ENCODE data around the gene GDA. TPM values are rescaled to one million over a fixed set of nuclear protein-coding genes. Genes with fewer than 3 reads are reported as not detected.

The GDA gene
- total and polyA plus RNA-seq, 4 experiments from 2014 or later, result not detected

DNA sequence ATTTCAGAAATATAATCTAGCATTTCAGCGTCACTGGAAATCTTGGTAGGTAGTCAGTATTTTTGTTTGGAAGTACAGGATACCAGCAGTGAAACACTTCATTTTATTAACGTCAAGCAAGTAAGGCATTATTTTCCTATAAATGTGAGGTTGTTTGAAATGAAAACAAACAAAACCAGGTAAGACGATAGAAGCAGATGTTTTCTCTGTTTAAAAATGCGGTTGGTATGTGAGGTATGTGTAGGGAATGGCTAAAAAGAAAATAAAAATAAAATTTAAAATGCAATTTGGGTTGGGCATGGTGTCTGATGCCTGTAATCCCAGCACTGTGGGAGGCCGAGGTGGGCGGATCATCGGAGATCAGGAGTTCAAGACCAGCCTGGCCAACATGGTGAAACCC, 16.1 kb downstream of the GDA start:
- Histone ChIP-seq H3K27me3 (ENCODE audit: insufficient read depth, low read length) (no peaks in the 10 kb centered on the region), H3K4me3 (ENCODE audit: low read length in 2 of 2) (no peak overlapping the region), H3K36me3 (ENCODE audit: insufficient read depth, low read length) (no peaks in the 10 kb centered on the region), H3K27ac (ENCODE audit: low read depth, low read length) (no peak overlapping the region), H3K4me1 (ENCODE audit: insufficient read depth, low read length) (no peaks in the 10 kb centered on the region), H3K9me3 (ENCODE audit: control insufficient read depth in 1 of 2, low read length in 2 of 2) (no peaks in the 10 kb centered on the region)
- POLR2A ChIA-PET (ENCODE audit: partially characterized antibody), result no interaction called here
- intact Hi-C loops (cut with micrococcal nuclease), result no loop called here
- Mint-ChIP-seq H3K9me3 (peaks cover 0 to 2% (median 0%) of the 10 kb centered on the region in 8 donors), H3K27me3 (peaks cover 0 to 2% of the 10 kb centered on the region in 2 donors), H3K27ac (no peak overlapping the region), H3K4me3 (no peak overlapping the region), H3K4me1 (peaks cover 0 to 3% (median 0%) of the 10 kb centered on the region in 4 donors), H3K36me3 (no peaks in the 10 kb centered on the region)
- DNase-seq, result no peak
- CTCF ChIA-PET (ENCODE audit: partially characterized antibody), result no interaction called here

DNA sequence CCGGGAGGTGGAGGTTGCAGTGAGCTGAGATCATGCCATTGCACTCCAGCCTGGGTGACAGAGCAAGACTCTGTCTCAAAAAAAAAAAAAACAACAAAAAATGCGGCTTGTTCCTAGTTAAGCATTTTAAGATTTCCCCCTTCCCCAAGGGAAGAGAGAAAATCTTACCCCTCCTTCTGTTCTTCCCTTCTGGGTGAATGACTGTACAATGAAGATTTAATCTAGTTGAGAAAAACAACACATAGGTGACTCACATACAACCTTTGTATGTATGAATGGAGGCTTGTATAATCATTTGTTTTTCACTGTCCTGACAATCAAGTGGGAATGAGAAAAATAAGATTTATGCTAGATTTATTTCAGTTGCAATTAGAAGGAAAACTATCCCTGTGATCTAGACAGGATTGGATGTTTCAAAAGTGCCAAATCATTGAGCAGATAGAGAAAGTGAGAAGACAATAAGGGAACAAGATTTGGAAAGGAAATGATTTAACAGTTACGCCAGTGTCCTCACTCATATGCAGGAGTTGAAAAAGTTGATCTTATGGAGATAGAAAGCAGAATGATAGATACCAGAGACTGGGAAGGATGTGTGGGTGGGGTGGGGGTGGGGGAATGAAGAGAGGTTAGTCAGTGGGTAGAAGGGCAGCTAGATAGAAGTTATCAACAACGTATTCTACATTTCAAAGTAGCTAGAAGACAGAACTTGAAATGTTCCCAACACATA, 16.7 kb downstream of the GDA start:
- Mint-ChIP-seq H3K27ac (no peak overlapping the region), H3K27me3 (peaks cover 0 to 2% of the 10 kb centered on the region in 2 donors), H3K36me3 (no peaks in the 10 kb centered on the region), H3K4me1 (peaks cover 0 to 3% (median 0%) of the 10 kb centered on the region in 4 donors), H3K9me3 (peaks cover 0 to 2% (median 0%) of the 10 kb centered on the region in 8 donors), H3K4me3 (no peak overlapping the region)
- ChIA-PET POLR2A (ENCODE audit: partially characterized antibody) (no interaction called here), CTCF (ENCODE audit: partially characterized antibody) (no interaction called here)
- Histone ChIP-seq H3K27ac (ENCODE audit: low read depth, low read length) (no peak overlapping the region), H3K27me3 (ENCODE audit: insufficient read depth, low read length) (no peaks in the 10 kb centered on the region), H3K9me3 (ENCODE audit: control insufficient read depth in 1 of 2, low read length in 2 of 2) (no peaks in the 10 kb centered on the region), H3K4me1 (ENCODE audit: insufficient read depth, low read length) (no peaks in the 10 kb centered on the region), H3K36me3 (ENCODE audit: insufficient read depth, low read length) (no peaks in the 10 kb centered on the region), H3K4me3 (ENCODE audit: low read length in 2 of 2) (no peak overlapping the region)
- DNase-seq, result no peak
- intact Hi-C loops (cut with micrococcal nuclease), result no loop called here

DNA sequence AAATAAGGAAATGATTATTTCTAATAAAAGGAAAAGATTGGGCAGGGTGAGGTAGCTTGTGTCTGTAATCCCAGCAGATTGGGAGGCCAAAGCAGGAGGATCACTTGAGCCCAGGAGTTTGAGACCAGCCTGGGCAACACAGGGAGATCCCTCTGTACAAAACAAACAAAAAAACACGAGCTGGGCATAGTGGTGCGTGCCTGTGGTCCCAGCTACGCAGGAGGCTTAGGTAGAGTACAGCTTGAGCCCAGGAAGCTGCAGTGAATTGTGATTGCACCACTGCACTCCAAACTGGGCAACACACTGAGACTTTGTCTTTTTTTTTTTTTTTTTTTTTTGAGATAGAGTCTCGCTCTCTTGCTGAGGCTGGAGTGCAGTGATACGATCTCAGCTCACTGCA, 18.8 kb downstream of the GDA start:
- Mint-ChIP-seq H3K27me3 (peaks cover 0 to 2% of the 10 kb centered on the region in 2 donors), H3K27ac (no peak overlapping the region), H3K36me3 (no peaks in the 10 kb centered on the region), H3K9me3 (peaks cover 0 to 2% (median 0%) of the 10 kb centered on the region in 8 donors), H3K4me3 (no peak overlapping the region), H3K4me1 (peaks cover 0 to 3% (median 0%) of the 10 kb centered on the region in 4 donors)
- Histone ChIP-seq H3K4me3 (ENCODE audit: low read length in 2 of 2) (no peak overlapping the region), H3K27ac (ENCODE audit: low read depth, low read length) (no peak overlapping the region), H3K4me1 (ENCODE audit: insufficient read depth, low read length) (no peaks in the 10 kb centered on the region), H3K9me3 (ENCODE audit: control insufficient read depth in 1 of 2, low read length in 2 of 2) (no peaks in the 10 kb centered on the region), H3K27me3 (ENCODE audit: insufficient read depth, low read length) (no peaks in the 10 kb centered on the region), H3K36me3 (ENCODE audit: insufficient read depth, low read length) (no peaks in the 10 kb centered on the region)
- DNase-seq, result no peak
- ChIA-PET CTCF (ENCODE audit: partially characterized antibody) (no interaction called here), POLR2A (ENCODE audit: partially characterized antibody) (no interaction called here)
- intact Hi-C loops (cut with micrococcal nuclease), result no loop called here

DNA sequence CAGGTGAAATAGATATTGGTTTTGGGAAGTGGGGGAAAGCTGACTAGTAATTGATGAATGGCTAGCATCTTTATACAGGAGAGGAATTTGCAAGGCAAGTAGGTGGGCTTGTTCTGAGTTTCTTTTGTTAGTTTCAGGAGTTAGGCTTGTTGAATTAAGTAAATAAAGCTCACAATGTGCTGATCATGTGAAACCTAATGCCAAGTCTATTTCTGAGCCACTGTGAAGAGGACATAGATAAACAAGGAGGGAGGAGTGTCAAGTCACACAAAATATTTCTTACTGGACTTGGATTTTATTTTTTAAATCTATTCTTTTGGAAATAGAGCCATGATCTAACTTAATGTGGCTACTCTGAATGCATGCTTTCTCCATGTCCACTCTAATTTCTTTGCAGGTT, 19.9 kb downstream of the GDA start:
- Mint-ChIP-seq H3K27ac (no peak overlapping the region), H3K4me3 (no peak overlapping the region), H3K36me3 (no peaks in the 10 kb centered on the region), H3K4me1 (peaks cover 0 to 3% (median 0%) of the 10 kb centered on the region in 4 donors), H3K9me3 (no peaks in the 10 kb centered on the region), H3K27me3 (peaks cover 0 to 2% of the 10 kb centered on the region in 2 donors)
- DNase-seq, result no peak
- intact Hi-C loops (cut with micrococcal nuclease), result no loop called here
- CTCF ChIA-PET (ENCODE audit: partially characterized antibody), result no interaction called here
- Histone ChIP-seq H3K36me3 (ENCODE audit: insufficient read depth, low read length) (no peaks in the 10 kb centered on the region), H3K27me3 (ENCODE audit: insufficient read depth, low read length) (no peaks in the 10 kb centered on the region), H3K4me1 (ENCODE audit: insufficient read depth, low read length) (no peaks in the 10 kb centered on the region), H3K27ac (ENCODE audit: low read depth, low read length) (no peak overlapping the region), H3K9me3 (ENCODE audit: control insufficient read depth in 1 of 2, low read length in 2 of 2) (no peaks in the 10 kb centered on the region), H3K4me3 (ENCODE audit: low read length in 2 of 2) (no peak overlapping the region)
- POLR2A ChIA-PET (ENCODE audit: partially characterized antibody), result no interaction called here

GRCh38 chr9:72173080-72173479, 23.8 kb downstream of the GDA start:
- no peaks in the 10 kb centered on the region for H3K36me3 Mint-ChIP-seq
- peaks cover 0 to 3% of the 10 kb centered on the region in 2 donors for H3K27me3 Mint-ChIP-seq
- Histone ChIP-seq H3K4me1 (ENCODE audit: insufficient read depth, low read length) (no peaks in the 10 kb centered on the region), H3K27me3 (ENCODE audit: insufficient read depth, low read length) (no peaks in the 10 kb centered on the region), H3K4me3 (ENCODE audit: low read length in 2 of 2) (no peak overlapping the region), H3K9me3 (ENCODE audit: control insufficient read depth in 1 of 2, low read length in 2 of 2) (no peaks in the 10 kb centered on the region), H3K36me3 (ENCODE audit: insufficient read depth, low read length) (no peaks in the 10 kb centered on the region), H3K27ac (ENCODE audit: low read depth, low read length) (no peak overlapping the region)
- ChIA-PET POLR2A (ENCODE audit: partially characterized antibody) (no interaction called here), CTCF (ENCODE audit: partially characterized antibody) (no interaction called here)
- H3K4me3 Mint-ChIP-seq, result no peak overlapping the region
- no peak overlapping the region for H3K27ac Mint-ChIP-seq
- no peaks in the 10 kb centered on the region for H3K4me1 Mint-ChIP-seq
- DNase-seq, result no peak
- no peaks in the 10 kb centered on the region for H3K9me3 Mint-ChIP-seq
- intact Hi-C loops (cut with micrococcal nuclease), result no loop called here

DNA sequence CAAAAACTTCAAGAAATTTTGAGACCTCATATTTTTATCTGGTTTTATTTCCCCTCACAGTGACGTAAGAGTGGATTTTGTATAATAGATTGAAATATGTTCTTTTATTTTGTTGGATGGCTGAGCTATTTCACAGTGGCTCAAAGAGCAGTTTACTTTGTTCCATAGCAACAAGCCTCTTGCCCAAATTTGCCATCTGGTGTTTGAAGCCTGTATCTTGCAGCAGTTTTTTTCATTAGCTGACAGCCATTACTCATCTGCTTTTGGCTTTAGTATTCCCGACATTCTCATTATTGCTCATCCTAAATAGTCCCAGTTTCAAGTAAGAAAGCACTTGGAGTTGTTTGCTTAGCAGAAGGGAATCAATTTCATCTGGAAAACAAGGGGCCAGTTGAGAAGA, 36.3 kb downstream of the GDA start:
- Histone ChIP-seq H3K4me1 (ENCODE audit: insufficient read depth, low read length) (no peaks in the 10 kb centered on the region), H3K9me3 (ENCODE audit: control insufficient read depth in 1 of 2, low read length in 2 of 2) (no peaks in the 10 kb centered on the region), H3K27me3 (ENCODE audit: insufficient read depth, low read length) (no peaks in the 10 kb centered on the region), H3K4me3 (ENCODE audit: low read length in 2 of 2) (no peak overlapping the region), H3K36me3 (ENCODE audit: insufficient read depth, low read length) (no peaks in the 10 kb centered on the region), H3K27ac (ENCODE audit: low read depth, low read length) (no peak overlapping the region)
- peaks cover 0 to 5% (median 1%) of the 10 kb centered on the region in 8 donors for H3K9me3 Mint-ChIP-seq
- DNase-seq, result no peak
- CTCF ChIA-PET (ENCODE audit: partially characterized antibody), result no interaction called here
- H3K4me1 Mint-ChIP-seq, result no peaks in the 10 kb centered on the region
- intact Hi-C loops (cut with micrococcal nuclease), result no loop called here
- no peaks in the 10 kb centered on the region for H3K36me3 Mint-ChIP-seq
- H3K27ac Mint-ChIP-seq, result no peak overlapping the region
- H3K4me3 Mint-ChIP-seq, result no peak overlapping the region
- peaks cover 2 to 6% of the 10 kb centered on the region in 2 donors for H3K27me3 Mint-ChIP-seq
- POLR2A ChIA-PET (ENCODE audit: partially characterized antibody), result no interaction called here

DNA sequence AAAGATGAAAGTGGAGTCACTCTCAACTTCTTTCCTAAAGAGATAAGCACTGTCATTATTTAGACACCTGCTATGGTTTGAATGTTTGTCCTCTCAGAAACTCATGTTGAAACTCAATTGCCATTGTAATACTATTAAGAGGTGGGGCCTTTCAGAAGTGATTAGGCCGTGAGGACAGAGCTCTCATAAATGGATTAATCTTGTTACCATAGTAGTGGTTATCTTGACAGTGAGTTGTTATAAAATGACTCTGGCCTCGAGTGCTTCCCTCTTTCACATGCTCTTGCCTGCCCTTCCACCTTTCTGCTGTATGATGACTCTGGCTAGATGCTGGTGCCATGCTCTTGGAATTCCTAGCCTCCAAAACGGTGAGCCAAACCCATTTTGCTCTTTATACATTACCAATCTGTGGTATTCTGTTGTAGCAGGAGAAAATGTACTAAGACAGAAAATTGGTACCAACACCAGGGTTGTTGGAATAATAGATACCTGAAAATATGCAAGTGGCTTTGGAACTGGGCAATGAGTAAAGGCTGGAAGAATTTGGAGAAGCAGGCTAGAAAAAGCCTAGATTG, 38.0 kb downstream of the GDA start:
- CTCF ChIA-PET (ENCODE audit: partially characterized antibody), result no interaction called here
- no peaks in the 10 kb centered on the region for H3K4me1 Mint-ChIP-seq
- Histone ChIP-seq H3K9me3 (ENCODE audit: control insufficient read depth in 1 of 2, low read length in 2 of 2) (no peaks in the 10 kb centered on the region), H3K4me3 (ENCODE audit: low read length in 2 of 2) (no peak overlapping the region), H3K4me1 (ENCODE audit: insufficient read depth, low read length) (no peaks in the 10 kb centered on the region), H3K36me3 (ENCODE audit: insufficient read depth, low read length) (no peaks in the 10 kb centered on the region), H3K27me3 (ENCODE audit: insufficient read depth, low read length) (no peaks in the 10 kb centered on the region), H3K27ac (ENCODE audit: low read depth, low read length) (no peak overlapping the region)
- peaks cover 2 to 6% of the 10 kb centered on the region in 2 donors for H3K27me3 Mint-ChIP-seq
- no peak for DNase-seq
- H3K27ac Mint-ChIP-seq, result no peak overlapping the region
- peaks cover 0 to 5% (median 2%) of the 10 kb centered on the region in 8 donors for H3K9me3 Mint-ChIP-seq
- POLR2A ChIA-PET (ENCODE audit: partially characterized antibody), result no interaction called here
- intact Hi-C loops (cut with micrococcal nuclease), result no loop called here
- no peak overlapping the region for H3K4me3 Mint-ChIP-seq
- no peaks in the 10 kb centered on the region for H3K36me3 Mint-ChIP-seq
